Measurements from ENCODE around the gene SCCPDH. TPM values are rescaled to one million over a fixed set of nuclear protein-coding genes. Genes with fewer than 3 reads are reported as not detected.
"Not testable (repeated sequence)": the region's sequence is repeated elsewhere in the genome, so short reads cannot be mapped to it uniquely, and the experiment has no call there.

The SCCPDH gene
- total and polyA plus RNA-seq, 4 donors = 59.3 to 69.4 (median 65.4) TPM

DNA sequence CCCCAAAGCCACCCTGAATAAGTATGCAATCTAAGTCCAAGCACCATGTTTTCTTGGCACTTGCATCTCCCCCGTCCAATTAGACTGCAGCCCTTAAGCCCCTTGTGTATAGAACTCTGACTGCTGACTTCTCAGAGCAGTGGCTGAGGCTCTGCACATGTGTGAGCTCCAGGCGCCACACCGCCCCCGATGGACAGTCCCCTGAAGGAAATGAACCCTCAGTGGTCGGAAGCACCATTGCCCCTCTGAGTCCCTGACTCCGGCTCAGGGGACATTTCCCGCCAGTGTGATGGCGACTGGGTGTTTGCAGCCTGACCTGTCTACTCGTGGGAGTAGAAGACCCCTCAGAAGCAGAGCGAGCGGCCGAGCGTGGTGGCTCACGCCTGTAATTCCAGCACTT is 37.2 kb upstream of the SCCPDH start:
- Histone ChIP-seq H3K4me1 (ENCODE audit: control insufficient read depth, insufficient read depth, low read length) (peaks cover 15% of the 10 kb centered on the region), H3K27me3 (ENCODE audit: control insufficient read depth, insufficient read depth, low read length) (no peaks in the 10 kb centered on the region), H3K4me3 (ENCODE audit: low read depth, low read length) (no peak overlapping the region), H3K27ac (ENCODE audit: low read depth, low read length) (no peak overlapping the region), H3K9me3 (ENCODE audit: control insufficient read depth, insufficient read depth, low read length) (no peaks in the 10 kb centered on the region), H3K36me3 (ENCODE audit: control insufficient read depth, insufficient read depth, low read length) (no peaks in the 10 kb centered on the region)
- WGBS (ENCODE audit: insufficient coverage) = 75% methylated on average over 14 of the region's 14 CpGs
- no peak for DNase-seq (ENCODE audit: low read depth in 4 of 6, low spot score in 6 of 6)

- Histone ChIP-seq H3K4me3 (ENCODE audit: low read depth, low read length) (peak overlapping the region; percentile 37), H3K36me3 (ENCODE audit: control insufficient read depth, insufficient read depth, low read length) (no peaks in the 10 kb centered on the region), H3K9me3 (ENCODE audit: control insufficient read depth, insufficient read depth, low read length) (no peaks in the 10 kb centered on the region), H3K27ac (ENCODE audit: low read depth, low read length) (no peak overlapping the region), H3K4me1 (ENCODE audit: control insufficient read depth, insufficient read depth, low read length) (peaks cover 17% of the 10 kb centered on the region), H3K27me3 (ENCODE audit: control insufficient read depth, insufficient read depth, low read length) (no peaks in the 10 kb centered on the region)
- 7% methylated on average over 13 of the region's 16 CpGs for WGBS (ENCODE audit: insufficient coverage)
- peak in 5 of 6 donors; percentile 41 to 89 (median 54) for DNase-seq (ENCODE audit: low read depth in 4 of 6, low spot score in 6 of 6)
Measured at GRCh38 chr1:246689409-246690008, 34.7 kb upstream of the SCCPDH start.

- H3K4me3 ChIP-seq (ENCODE audit: low read depth, low read length) = peak overlapping the region; percentile 37
- DNase-seq (ENCODE audit: low read depth in 4 of 6, low spot score in 6 of 6) = no peak
- H3K9me3 ChIP-seq (ENCODE audit: control insufficient read depth, insufficient read depth, low read length) = no peaks in the 10 kb centered on the region
- no peak overlapping the region for H3K27ac ChIP-seq (ENCODE audit: low read depth, low read length)
- no peaks in the 10 kb centered on the region for H3K27me3 ChIP-seq (ENCODE audit: control insufficient read depth, insufficient read depth, low read length)
- WGBS (ENCODE audit: insufficient coverage) = 77% methylated on average over 4 of the region's 12 CpGs
- H3K4me1 ChIP-seq (ENCODE audit: control insufficient read depth, insufficient read depth, low read length) = peaks cover 17% of the 10 kb centered on the region
- no peaks in the 10 kb centered on the region for H3K36me3 ChIP-seq (ENCODE audit: control insufficient read depth, insufficient read depth, low read length)
Measured at GRCh38 chr1:246690100-246690499, 34.1 kb upstream of the SCCPDH start.

- Histone ChIP-seq H3K4me1 (ENCODE audit: control insufficient read depth, insufficient read depth, low read length) (peaks cover 17% of the 10 kb centered on the region), H3K36me3 (ENCODE audit: control insufficient read depth, insufficient read depth, low read length) (no peaks in the 10 kb centered on the region), H3K9me3 (ENCODE audit: control insufficient read depth, insufficient read depth, low read length) (no peaks in the 10 kb centered on the region), H3K27me3 (ENCODE audit: control insufficient read depth, insufficient read depth, low read length) (no peaks in the 10 kb centered on the region), H3K4me3 (ENCODE audit: low read depth, low read length) (no peak overlapping the region), H3K27ac (ENCODE audit: low read depth, low read length) (no peak overlapping the region)
- 58% methylated on average over 12 of the region's 15 CpGs for WGBS (ENCODE audit: insufficient coverage)
- DNase-seq (ENCODE audit: low read depth in 4 of 6, low spot score in 6 of 6) = peak in 3 of 6 donors; percentile 31 to 87 (median 74)
Measured at GRCh38 chr1:246691622-246692495, 32.4 kb upstream of the SCCPDH start.

GRCh38 chr1:246694213-246694895 is 29.9 kb upstream of the SCCPDH start:
- not testable (repeated sequence) for H3K4me3 ChIP-seq (ENCODE audit: low read depth, low read length); H3K9me3 ChIP-seq (ENCODE audit: control insufficient read depth, insufficient read depth, low read length); H3K27me3 ChIP-seq (ENCODE audit: control insufficient read depth, insufficient read depth, low read length); H3K36me3 ChIP-seq (ENCODE audit: control insufficient read depth, insufficient read depth, low read length); H3K27ac ChIP-seq (ENCODE audit: low read depth, low read length); DNase-seq (ENCODE audit: low read depth in 4 of 6, low spot score in 6 of 6)
- peaks cover 23% of the 10 kb centered on the region for H3K4me1 ChIP-seq (ENCODE audit: control insufficient read depth, insufficient read depth, low read length)
- WGBS (ENCODE audit: insufficient coverage) = 91% methylated on average over 5 of the region's 10 CpGs

GRCh38 chr1:246695136-246695535 is 29.1 kb upstream of the SCCPDH start:
- H3K4me1 ChIP-seq (ENCODE audit: control insufficient read depth, insufficient read depth, low read length) = peaks cover 16% of the 10 kb centered on the region
- H3K27ac ChIP-seq (ENCODE audit: low read depth, low read length) = no peak overlapping the region
- H3K27me3 ChIP-seq (ENCODE audit: control insufficient read depth, insufficient read depth, low read length) = no peaks in the 10 kb centered on the region
- H3K9me3 ChIP-seq (ENCODE audit: control insufficient read depth, insufficient read depth, low read length) = no peaks in the 10 kb centered on the region
- no peak for DNase-seq (ENCODE audit: low read depth in 4 of 6, low spot score in 6 of 6)
- no CpG with 5 or more reads among the region's 3 CpGs for WGBS (ENCODE audit: insufficient coverage)
- no peaks in the 10 kb centered on the region for H3K36me3 ChIP-seq (ENCODE audit: control insufficient read depth, insufficient read depth, low read length)
- no peak overlapping the region for H3K4me3 ChIP-seq (ENCODE audit: low read depth, low read length)

- WGBS (ENCODE audit: insufficient coverage) = 95% methylated on average over 5 of the region's 5 CpGs
Measured at GRCh38 chr1:246695666-246696065, 28.5 kb upstream of the SCCPDH start.

DNA sequence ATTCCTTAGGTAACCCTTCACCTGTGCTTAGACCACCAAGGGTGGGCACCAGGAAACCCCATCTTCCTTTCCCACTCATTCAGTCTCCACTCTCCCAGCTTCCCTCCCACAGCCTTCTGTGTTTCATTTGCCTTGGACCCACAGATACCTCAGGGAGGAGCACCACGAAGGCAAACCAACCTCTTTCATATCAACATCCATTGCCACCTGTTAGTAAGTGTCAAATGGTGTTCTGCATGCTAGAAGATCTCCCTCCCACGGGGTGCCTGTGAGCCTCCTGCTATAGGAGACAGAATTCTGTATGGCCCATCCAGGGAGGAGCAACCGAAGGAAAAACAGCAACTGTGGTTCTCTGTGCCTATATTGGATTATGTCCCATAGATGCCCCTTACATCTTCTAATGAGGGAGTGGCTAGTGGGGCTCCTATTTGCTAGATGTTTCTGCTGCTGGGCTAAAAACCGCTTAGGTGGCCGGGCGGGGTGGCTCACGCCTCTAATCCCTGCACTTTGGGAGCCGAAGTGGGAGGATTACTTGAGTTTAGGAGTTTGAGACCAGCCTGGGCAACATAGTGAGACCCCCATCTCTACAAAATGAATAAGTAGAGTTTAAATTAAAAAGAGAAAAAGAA is 25.6 kb upstream of the SCCPDH start:
- Histone ChIP-seq H3K9me3 (ENCODE audit: control insufficient read depth, insufficient read depth, low read length) (no peaks in the 10 kb centered on the region), H3K4me3 (ENCODE audit: low read depth, low read length) (peak overlapping the region; percentile 29), H3K4me1 (ENCODE audit: control insufficient read depth, insufficient read depth, low read length) (peaks cover 9% of the 10 kb centered on the region), H3K27ac (ENCODE audit: low read depth, low read length) (no peak overlapping the region), H3K27me3 (ENCODE audit: control insufficient read depth, insufficient read depth, low read length) (no peaks in the 10 kb centered on the region), H3K36me3 (ENCODE audit: control insufficient read depth, insufficient read depth, low read length) (no peaks in the 10 kb centered on the region)
- no peak for DNase-seq (ENCODE audit: low read depth in 4 of 6, low spot score in 6 of 6)
- WGBS (ENCODE audit: insufficient coverage) = no CpG with 5 or more reads among the region's 8 CpGs

More at GRCh38 chr1:246695666-246696065, 28.5 kb upstream of the SCCPDH start:
- DNase-seq (ENCODE audit: low read depth in 4 of 6, low spot score in 6 of 6) = no peak
- Histone ChIP-seq H3K4me3 (ENCODE audit: low read depth, low read length) (no peak overlapping the region), H3K4me1 (ENCODE audit: control insufficient read depth, insufficient read depth, low read length) (peaks cover 14% of the 10 kb centered on the region), H3K27me3 (ENCODE audit: control insufficient read depth, insufficient read depth, low read length) (no peaks in the 10 kb centered on the region), H3K27ac (ENCODE audit: low read depth, low read length) (no peak overlapping the region), H3K9me3 (ENCODE audit: control insufficient read depth, insufficient read depth, low read length) (no peaks in the 10 kb centered on the region), H3K36me3 (ENCODE audit: control insufficient read depth, insufficient read depth, low read length) (no peaks in the 10 kb centered on the region)

GRCh38 chr1:246699095-246699735 is 25.0 kb upstream of the SCCPDH start:
- no peaks in the 10 kb centered on the region for H3K27me3 ChIP-seq (ENCODE audit: control insufficient read depth, insufficient read depth, low read length)
- no peaks in the 10 kb centered on the region for H3K9me3 ChIP-seq (ENCODE audit: control insufficient read depth, insufficient read depth, low read length)
- peaks cover 9% of the 10 kb centered on the region for H3K4me1 ChIP-seq (ENCODE audit: control insufficient read depth, insufficient read depth, low read length)
- H3K27ac ChIP-seq (ENCODE audit: low read depth, low read length) = no peak overlapping the region
- DNase-seq (ENCODE audit: low read depth in 4 of 6, low spot score in 6 of 6) = peak in 5 of 6 donors; percentile 50 to 88 (median 52)
- WGBS (ENCODE audit: insufficient coverage) = 14% methylated on average over 11 of the region's 18 CpGs
- H3K36me3 ChIP-seq (ENCODE audit: control insufficient read depth, insufficient read depth, low read length) = no peaks in the 10 kb centered on the region
- peak overlapping the region; percentile 29 for H3K4me3 ChIP-seq (ENCODE audit: low read depth, low read length)
